H1 (cell line): Measurements from ENCODE around the gene DCPS. TPM values are rescaled to one million over a fixed set of nuclear protein-coding genes. Genes with fewer than 3 reads are reported as not detected.
"Not testable (repeated sequence)": the region's sequence is repeated elsewhere in the genome, so short reads cannot be mapped to it uniquely, and the experiment has no call there.

Experiments used
- CTCF ChIA-PET: fragments of 300-600 bp; sonication (Branson Sonifier 250); formaldehyde crosslinking; loops from one replicate; lab custom pipeline; 2021; ENCODE audit not compliant: partially characterized antibody; lab: Charles Lee
- POLR2A ChIA-PET: fragments of 300-600 bp; sonication (Branson Sonifier 250); formaldehyde crosslinking; loops from one replicate; lab custom pipeline; 2021; ENCODE audit warnings: inconsistent platforms; ENCODE audit not compliant: partially characterized antibody; lab: Charles Lee
- DNase-seq, 2 experiments: peaks; one replicate each; pipeline versions ENCODE4 v3.0.0 to v3.0.0-alpha.2; 2010 to 2022; ENCODE audit warnings: low spot score in 2 of 2, low read depth in 1 of 2, mixed read lengths in 1 of 2
- FAIRE-seq: peaks from 2 replicates; lab custom pipeline; 2011; peaks lifted over from hg19 to GRCh38; lab: Jason Lieb, UNC
- H2AFZ ChIP-seq: 2 replicates; pipeline ENCODE4 v1.8.1; 2012; ENCODE audit warnings: low read length, inconsistent platforms
- H2AK5ac ChIP-seq: 2 replicates; pipeline ENCODE4 v1.6.1; 2013; ENCODE audit warnings: low read depth, low read length
- H2BK120ac ChIP-seq: replicated peaks from 2 replicates; pipeline ENCODE3; 2013; ENCODE audit warnings: low read depth, low read length, inconsistent platforms
- H2BK12ac ChIP-seq: 2 replicates; pipeline ENCODE4 v1.6.1; 2013; ENCODE audit warnings: low read depth, low read length
- H2BK15ac ChIP-seq: 2 replicates; pipeline ENCODE4 v1.6.1; 2013; ENCODE audit warnings: low read length
- H2BK20ac ChIP-seq: 2 replicates; pipeline ENCODE4 v1.6.1; 2013; ENCODE audit warnings: low read length
- H2BK5ac ChIP-seq: 2 replicates; pipeline ENCODE4 v1.6.1; 2013; ENCODE audit warnings: low read depth, low read length
- H3K14ac ChIP-seq: 2 replicates; pipeline ENCODE4 v1.6.1; 2013; ENCODE audit warnings: inconsistent platforms; ENCODE audit not compliant: insufficient read length
- H3K18ac ChIP-seq: 2 replicates; pipeline ENCODE4 v1.6.1; 2013; ENCODE audit warnings: low read length; ENCODE audit errors: extremely low read depth
- H3K23ac ChIP-seq: 2 replicates; pipeline ENCODE4 v1.6.1; 2013; ENCODE audit warnings: inconsistent platforms; ENCODE audit not compliant: insufficient read length
- H3K23me2 ChIP-seq: 2 replicates; pipeline ENCODE4 v1.6.1; 2013; ENCODE audit warnings: low read depth, low read length
- H3K27ac ChIP-seq: 2 replicates; pipeline ENCODE4 v1.6.1; 2011; ENCODE audit warnings: low read depth, low read length, inconsistent platforms
- H3K27me3 ChIP-seq, 4 experiments: replicated peaks in 1 of 4; 1 replicate in 1 of 4; 2 replicates in 3 of 4; pipeline versions ENCODE4 v1.6.1 to v1.8.1; 2011 to 2013; ENCODE audit warnings: low read length in 3 of 4, mild to moderate bottlenecking in 3 of 4, inconsistent platforms in 2 of 4, mixed read lengths in 2 of 4, moderate library complexity in 1 of 4; ENCODE audit not compliant: control insufficient read depth in 3 of 4, insufficient read depth in 3 of 4; ENCODE audit errors: extremely low read depth in 1 of 4
- H3K36me3 ChIP-seq, 4 experiments: 2 replicates each; pipeline versions ENCODE4 v1.6.1 to v1.8.1; 2011 to 2013; ENCODE audit warnings: mild to moderate bottlenecking in 4 of 4, low read length in 3 of 4, moderate library complexity in 2 of 4, control low read depth in 1 of 4, inconsistent platforms in 1 of 4; ENCODE audit not compliant: insufficient read depth in 4 of 4, control insufficient read depth in 2 of 4
- H3K4ac ChIP-seq: replicated peaks from 2 replicates; pipeline ENCODE3; 2013; ENCODE audit warnings: low read length, low read depth, mixed read lengths, inconsistent platforms; ENCODE audit not compliant: insufficient read length
- H3K4me1 ChIP-seq, 4 experiments: replicated peaks in 1 of 4; 1 replicate in 1 of 4; 2 replicates in 3 of 4; pipeline versions ENCODE4 v1.6.1 to v1.8.1; 2011 to 2013; ENCODE audit warnings: low read length in 3 of 4, inconsistent platforms in 2 of 4, mixed read lengths in 1 of 4; ENCODE audit not compliant: insufficient read depth in 4 of 4, control insufficient read depth in 3 of 4
- H3K4me2 ChIP-seq, 2 experiments: 2 replicates each; pipeline versions ENCODE4 v1.6.1 to v1.8.1; 2011 to 2013; ENCODE audit warnings: low read depth in 2 of 2, low read length in 2 of 2, control low read depth in 1 of 2, inconsistent platforms in 1 of 2, mild to moderate bottlenecking in 1 of 2; ENCODE audit not compliant: insufficient read depth in 1 of 2
- H3K4me3 ChIP-seq, 4 experiments: fragments of 200-600, 300-600 bp in 1 of 4; sonication (generic), shearing (Covaris generic), sonication (Bioruptor Twin) in 1 of 4; 2 replicates each; pipeline versions ENCODE4 v1.5.1 to v1.8.1; 2011 to 2016; ENCODE audit warnings: low read length in 4 of 4, low read depth in 3 of 4, control low read depth in 2 of 4, inconsistent platforms in 2 of 4, mild to moderate bottlenecking in 2 of 4, mixed read lengths in 1 of 4, moderate library complexity in 1 of 4; ENCODE audit not compliant: insufficient read depth in 2 of 4; ENCODE audit errors: extremely low read depth in 1 of 4
- H3K56ac ChIP-seq: replicated peaks from 2 replicates; pipeline ENCODE3; 2013; ENCODE audit warnings: low read depth, mild to moderate bottlenecking, mixed read lengths, low read length, inconsistent platforms; ENCODE audit not compliant: insufficient read length
- H3K79me1 ChIP-seq: 2 replicates; pipeline ENCODE4 v1.6.1; 2013; ENCODE audit warnings: low read depth, low read length, control low read depth
- H3K79me2 ChIP-seq, 2 experiments: 2 replicates each; pipeline versions ENCODE4 v1.6.1 to v1.8.1; 2012 to 2013; ENCODE audit warnings: low read length in 2 of 2, mild to moderate bottlenecking in 2 of 2, inconsistent platforms in 1 of 2; ENCODE audit not compliant: insufficient read depth in 2 of 2, control insufficient read depth in 1 of 2
- H3K9ac ChIP-seq, 4 experiments: replicated peaks in 1 of 4; 1 replicate in 1 of 4; 2 replicates in 3 of 4; pipeline versions ENCODE4 v1.6.1 to v1.8.1; 2011 to 2013; ENCODE audit warnings: low read depth in 3 of 4, low read length in 3 of 4, control low read depth in 2 of 4, mild to moderate bottlenecking in 2 of 4, moderate library complexity in 2 of 4, inconsistent platforms in 1 of 4; ENCODE audit errors: extremely low read depth in 1 of 4
- H3K9me3 ChIP-seq, 2 experiments: 2 replicates each; pipeline versions ENCODE4 v1.6.1 to v1.8.1; 2012 to 2013; ENCODE audit warnings: mild to moderate bottlenecking in 2 of 2, moderate library complexity in 2 of 2, control low read depth in 1 of 2, inconsistent platforms in 1 of 2, low read depth in 1 of 2, low read length in 1 of 2, mixed read lengths in 1 of 2; ENCODE audit not compliant: insufficient read depth in 2 of 2
- H4K20me1 ChIP-seq, 2 experiments: replicated peaks in 1 of 2; 2 replicates each; pipeline versions ENCODE3 to v1.8.1; 2011 to 2013; ENCODE audit warnings: inconsistent platforms in 2 of 2, low read length in 2 of 2, mild to moderate bottlenecking in 1 of 2; ENCODE audit not compliant: insufficient read depth in 2 of 2, control insufficient read depth in 1 of 2
- H4K5ac ChIP-seq: 2 replicates; pipeline ENCODE4 v1.6.1; 2013; ENCODE audit warnings: low read length, low read depth, mixed read lengths, inconsistent platforms; ENCODE audit not compliant: insufficient read length
- H4K8ac ChIP-seq: 2 replicates; pipeline ENCODE4 v1.8.0; 2013; ENCODE audit warnings: mild to moderate bottlenecking, moderate library complexity, low read length, inconsistent platforms; ENCODE audit not compliant: insufficient read depth; ENCODE audit errors: extremely low read depth
- H4K91ac ChIP-seq: replicated peaks from 2 replicates; pipeline ENCODE3; 2013; ENCODE audit warnings: low read length, mixed read lengths, inconsistent platforms; ENCODE audit not compliant: insufficient read length
- WGBS, 2 experiments: shearing (Covaris generic) in 1 of 2; methylation state at CpG; one replicate each; pipeline versions ENCODE4 v1.1.6 to v1.1.7; 2013 to 2015; ENCODE audit warnings: low lambda C conversion rate in 2 of 2, mixed read lengths in 2 of 2, inconsistent platforms in 1 of 2, low coverage in 1 of 2, missing lambda C conversion rate in 1 of 2; ENCODE audit not compliant: insufficient replicate concordance in 2 of 2, insufficient coverage in 1 of 2, insufficient read length in 1 of 2; ENCODE audit errors: extremely low coverage in 1 of 2, missing lambda C conversion rate in 1 of 2; 5-methylcytosine and 5-hydroxymethylcytosine counted together
- polyA plus RNA-seq, 7 experiments: library from polyadenylated mRNA; depleted of rRNA in 3 of 7; stranded (reverse) in 5 of 7; unstranded in 2 of 7; fragments of >200 nt in 5 of 7; fragments of 200-250 nt in 2 of 7; gene quantifications; 1 replicate in 5 of 7; 2 replicates in 1 of 7; 4 replicates in 1 of 7; pipeline versions ENCODE4 v1.2.1 to v1.2.3, GENCODE V29; 2011 to 2013; ENCODE audit warnings: missing spikeins in 2 of 7, mixed read lengths in 2 of 7
- total RNA-seq: library from RNA; stranded (reverse); fragmentation: NEBNext Ultra II Directional; extraction: Animal tissue kit (Norgen Biotek cat#: 25700); gene quantifications from 2 replicates; pipeline ENCODE4 v1.2.1, GENCODE V29; 2021

The DCPS gene
- total and polyA plus RNA-seq, 2 of the 8 experiments (the other 6 are each of a cell fraction or from before 2014, with no cell fraction given) = 24.6 to 55.2 TPM

GRCh38 chr11:126367806-126368205 is 63.9 kb downstream of the DCPS start:
- not testable (repeated sequence) for H2AFZ ChIP-seq, H3K9ac ChIP-seq, H4K91ac ChIP-seq, H3K56ac ChIP-seq, H2BK5ac ChIP-seq, H2BK15ac ChIP-seq, FAIRE-seq, H4K20me1 ChIP-seq, H4K8ac ChIP-seq, H3K27ac ChIP-seq, H2BK12ac ChIP-seq, H3K23ac ChIP-seq, H3K18ac ChIP-seq, DNase-seq, H3K4ac ChIP-seq, H3K36me3 ChIP-seq, H3K4me3 ChIP-seq, H3K23me2 ChIP-seq, H3K9me3 ChIP-seq, H3K4me2 ChIP-seq, H2BK120ac ChIP-seq, H3K79me1 ChIP-seq, H2BK20ac ChIP-seq, H2AK5ac ChIP-seq, H3K14ac ChIP-seq, H3K27me3 ChIP-seq, H4K5ac ChIP-seq
- WGBS, 2 experiments = 87% methylated on average over 5 of the region's 5 CpGs; no CpG with 5 or more reads in 1 of the 2 experiments
- CTCF ChIA-PET = interaction anchor here (1.0 to 2.4 kb wide), 6 partner anchors 9 to 113 kb away, joined by 3 to 9 read pairs (median 3); partner anchors contain the start of gene ST3GAL4
- Histone ChIP-seq H3K79me2 (peaks cover 0 to 15% of the 10 kb centered on the region in 2 experiments; a peak in 2 of 4 replicates), H3K4me1 (peaks cover 0 to 24% (median 6%) of the 10 kb centered on the region in 4 experiments; a peak in 5 of 7 replicates)
- POLR2A ChIA-PET = interaction anchor here (0.7 kb wide), 1 partner anchor 11 kb away, joined by 3 read pairs; no protein-coding TSS in a partner anchor
